SJSA1 (cell line): ENCODE results near the gene ATXN7L3. TPM values are rescaled to one million over a fixed set of nuclear protein-coding genes. Genes with fewer than 3 reads are reported as not detected.

Experiments
- DNase-seq, 2 experiments: peaks; one replicate each; pipeline ENCODE4 v3.0.0-alpha.2; 2015 to 2020; ENCODE audit warnings: low spot score in 2 of 2, low read depth in 1 of 2
- H3K27ac ChIP-seq: fragments of 250-450 bp; sonication (Bioruptor Pico); 2 replicates; pipeline ENCODE4 v1.5.1; 2020; ENCODE audit warnings: mild to moderate bottlenecking, moderate library complexity
- H3K27me3 ChIP-seq: fragments of 250-450 bp; sonication (Bioruptor Pico); replicated peaks from 2 replicates; pipeline ENCODE4 v1.5.1; 2020; ENCODE audit warnings: mild to moderate bottlenecking, moderate library complexity
- H3K36me3 ChIP-seq: fragments of 250-450 bp; sonication (Bioruptor Pico); 2 replicates; pipeline ENCODE4 v1.5.1; 2020; ENCODE audit warnings: mild to moderate bottlenecking
- H3K4me1 ChIP-seq: fragments of 250-450 bp; sonication (Bioruptor Pico); replicated peaks from 2 replicates; pipeline ENCODE4 v1.6.1; 2021; ENCODE audit warnings: mild to moderate bottlenecking
- H3K4me3 ChIP-seq: fragments of 250-450 bp; sonication (Bioruptor Pico); 2 replicates; pipeline ENCODE4 v1.5.1; 2020; ENCODE audit warnings: mild to moderate bottlenecking
- H3K9me3 ChIP-seq: fragments of 250-450 bp; sonication (Bioruptor Pico); replicated peaks from 2 replicates; pipeline ENCODE4 v1.5.1; 2020; ENCODE audit warnings: mild to moderate bottlenecking
- total RNA-seq: library from RNA; depleted of rRNA; stranded (reverse); fragments of >200 nt; shearing (Covaris generic); gene quantifications from 2 replicates; pipeline ENCODE4 v1.2.3, GENCODE V29; 2014

The ATXN7L3 gene
- total RNA-seq, 1 experiment from 2014 or later: 62.6 TPM

- Histone ChIP-seq H3K36me3 (peaks cover 67% of the 10 kb centered on the region), H3K4me3 (peak within 1 kb of the TSS; percentile 62)
- DNase-seq: peak; percentile 100
These were observed 13.2 kb downstream of the ATXN7L3 start, which contains the start of gene TMUB2 for GRCh38 chr17:44186307-44187130. TSS of gene TMUB2 (plus strand) at chr17:44186972. CDS start at chr17:44187709, 737 bp downstream.

GRCh38 chr17:44184212-44184810 lies 15.4 kb downstream of the ATXN7L3 start:
- H3K36me3 ChIP-seq: peaks cover 52% of the 10 kb centered on the region

More at GRCh38 chr17:44186307-44187130, 13.2 kb downstream of the ATXN7L3 start, which contains the start of gene TMUB2:
- Histone ChIP-seq H3K9me3 (no peaks in the 10 kb centered on the region), H3K27ac (peak within 1 kb of the TSS; percentile 92), H3K27me3 (no peaks in the 10 kb centered on the region), H3K4me1 (peaks cover 17% of the 10 kb centered on the region)

DNA sequence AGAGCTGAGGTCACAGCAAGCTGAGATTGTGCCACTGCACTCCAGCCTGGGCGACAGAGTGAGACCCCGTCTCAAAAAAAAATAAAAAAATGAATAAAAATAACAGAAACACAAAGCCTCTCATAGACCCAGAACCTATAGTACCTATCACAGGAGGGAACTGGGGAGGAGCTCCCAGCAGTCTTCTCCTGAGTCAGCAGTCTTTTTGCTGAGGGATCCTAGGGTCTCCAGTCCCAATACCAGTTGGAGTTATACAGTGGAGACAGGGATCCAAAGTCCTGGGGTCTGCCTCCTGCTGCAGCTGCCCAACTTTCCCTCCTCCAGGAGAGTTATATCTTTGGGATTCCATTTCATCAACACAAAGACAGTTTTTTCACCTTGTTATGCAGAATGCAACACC lies 16.7 kb downstream of the ATXN7L3 start:
- no peaks in the 10 kb centered on the region for H3K27me3 ChIP-seq
- no peak for DNase-seq
- no peak overlapping the region for H3K4me3 ChIP-seq
- H3K9me3 ChIP-seq: no peaks in the 10 kb centered on the region
- H3K4me1 ChIP-seq: peaks cover 14% of the 10 kb centered on the region
- H3K36me3 ChIP-seq: peaks cover 54% of the 10 kb centered on the region
- no peak overlapping the region for H3K27ac ChIP-seq

More at GRCh38 chr17:44184212-44184810, 15.4 kb downstream of the ATXN7L3 start:
- Histone ChIP-seq H3K9me3 (no peaks in the 10 kb centered on the region), H3K27ac (no peak overlapping the region), H3K4me1 (peaks cover 17% of the 10 kb centered on the region), H3K27me3 (no peaks in the 10 kb centered on the region), H3K4me3 (no peak overlapping the region)
- no peak for DNase-seq

GRCh38 chr17:44178133-44178532 lies 21.6 kb downstream of the ATXN7L3 start:
- no peak overlapping the region for H3K4me3 ChIP-seq
- peaks cover 67% of the 10 kb centered on the region for H3K36me3 ChIP-seq
- no peaks in the 10 kb centered on the region for H3K9me3 ChIP-seq
- no peak overlapping the region for H3K27ac ChIP-seq
- DNase-seq: no peak
- no peaks in the 10 kb centered on the region for H3K27me3 ChIP-seq
- H3K4me1 ChIP-seq: no peaks in the 10 kb centered on the region

- H3K36me3 ChIP-seq: peaks cover 62% of the 10 kb centered on the region
- no peak overlapping the region for H3K4me3 ChIP-seq
- no peak for DNase-seq
- no peaks in the 10 kb centered on the region for H3K27me3 ChIP-seq
- no peaks in the 10 kb centered on the region for H3K9me3 ChIP-seq
- no peak overlapping the region for H3K27ac ChIP-seq
- no peaks in the 10 kb centered on the region for H3K4me1 ChIP-seq
These were observed 22.0 kb downstream of the ATXN7L3 start for GRCh38 chr17:44177640-44178039.

DNA sequence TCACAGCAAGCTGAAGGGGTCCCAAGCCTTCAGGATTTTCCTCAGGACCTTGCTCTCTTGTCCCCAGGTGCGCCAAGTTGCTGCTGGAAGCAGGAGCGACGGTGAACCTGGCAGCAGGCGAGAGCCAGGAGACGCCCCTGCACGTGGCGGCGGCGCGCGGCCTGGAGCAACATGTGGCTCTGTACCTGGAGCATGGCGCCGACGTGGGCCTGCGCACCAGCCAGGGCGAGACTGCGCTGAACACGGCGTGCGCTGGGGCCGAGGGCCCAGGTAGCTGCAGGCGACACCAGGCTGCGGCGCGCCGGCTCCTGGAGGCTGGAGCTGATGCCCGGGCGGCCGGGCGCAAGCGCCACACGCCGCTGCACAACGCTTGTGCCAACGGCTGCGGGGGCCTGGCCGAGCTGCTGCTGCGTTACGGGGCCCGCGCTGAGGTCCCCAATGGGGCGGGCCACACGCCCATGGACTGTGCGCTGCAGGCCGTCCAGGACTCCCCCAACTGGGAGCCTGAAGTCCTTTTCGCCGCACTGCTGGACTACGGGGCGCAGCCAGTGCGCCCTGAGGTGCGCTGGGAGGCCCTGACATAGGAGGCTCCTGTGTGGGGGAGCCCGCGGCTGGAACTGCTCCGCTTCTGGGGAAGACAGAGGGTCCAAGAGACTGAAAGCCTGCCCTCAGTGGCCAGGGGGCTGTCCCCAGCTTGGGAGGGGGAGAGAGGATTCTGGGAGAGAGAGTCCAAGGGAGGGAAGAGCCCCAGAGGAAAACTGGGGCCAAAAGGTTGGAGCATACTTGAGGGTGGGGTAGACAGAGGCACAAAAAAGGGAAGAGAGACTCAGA lies 22.8 kb downstream of the ATXN7L3 start:
- Histone ChIP-seq H3K9me3 (no peaks in the 10 kb centered on the region), H3K27ac (no peak overlapping the region), H3K36me3 (peaks cover 55% of the 10 kb centered on the region), H3K27me3 (no peaks in the 10 kb centered on the region), H3K4me3 (no peak overlapping the region), H3K4me1 (no peaks in the 10 kb centered on the region)
- no peak for DNase-seq

GRCh38 chr17:44176257-44176656 lies 23.4 kb downstream of the ATXN7L3 start:
- no peak overlapping the region for H3K4me3 ChIP-seq
- no peaks in the 10 kb centered on the region for H3K9me3 ChIP-seq
- H3K27me3 ChIP-seq: no peaks in the 10 kb centered on the region
- no peak overlapping the region for H3K27ac ChIP-seq
- H3K4me1 ChIP-seq: no peaks in the 10 kb centered on the region
- H3K36me3 ChIP-seq: peaks cover 50% of the 10 kb centered on the region
- DNase-seq: no peak

- H3K27me3 ChIP-seq: no peaks in the 10 kb centered on the region
- H3K4me3 ChIP-seq: no peak overlapping the region
- H3K4me1 ChIP-seq: peaks cover 9% of the 10 kb centered on the region
- H3K27ac ChIP-seq: no peak overlapping the region
- H3K36me3 ChIP-seq: peaks cover 49% of the 10 kb centered on the region
- H3K9me3 ChIP-seq: no peaks in the 10 kb centered on the region; the same call in 1 of the 2 replicates
- no peak for DNase-seq
These were observed 25.3 kb downstream of the ATXN7L3 start for GRCh38 chr17:44174427-44174826.

GRCh38 chr17:44171931-44172455 lies 27.7 kb downstream of the ATXN7L3 start:
- H3K4me1 ChIP-seq: peaks cover 17% of the 10 kb centered on the region
- no peaks in the 10 kb centered on the region for H3K27me3 ChIP-seq
- DNase-seq: no peak
- no peak overlapping the region for H3K4me3 ChIP-seq
- peaks cover 25% of the 10 kb centered on the region for H3K36me3 ChIP-seq
- H3K27ac ChIP-seq: no peak overlapping the region
- H3K9me3 ChIP-seq: no peaks in the 10 kb centered on the region; the same call in 1 of the 2 replicates

DNA sequence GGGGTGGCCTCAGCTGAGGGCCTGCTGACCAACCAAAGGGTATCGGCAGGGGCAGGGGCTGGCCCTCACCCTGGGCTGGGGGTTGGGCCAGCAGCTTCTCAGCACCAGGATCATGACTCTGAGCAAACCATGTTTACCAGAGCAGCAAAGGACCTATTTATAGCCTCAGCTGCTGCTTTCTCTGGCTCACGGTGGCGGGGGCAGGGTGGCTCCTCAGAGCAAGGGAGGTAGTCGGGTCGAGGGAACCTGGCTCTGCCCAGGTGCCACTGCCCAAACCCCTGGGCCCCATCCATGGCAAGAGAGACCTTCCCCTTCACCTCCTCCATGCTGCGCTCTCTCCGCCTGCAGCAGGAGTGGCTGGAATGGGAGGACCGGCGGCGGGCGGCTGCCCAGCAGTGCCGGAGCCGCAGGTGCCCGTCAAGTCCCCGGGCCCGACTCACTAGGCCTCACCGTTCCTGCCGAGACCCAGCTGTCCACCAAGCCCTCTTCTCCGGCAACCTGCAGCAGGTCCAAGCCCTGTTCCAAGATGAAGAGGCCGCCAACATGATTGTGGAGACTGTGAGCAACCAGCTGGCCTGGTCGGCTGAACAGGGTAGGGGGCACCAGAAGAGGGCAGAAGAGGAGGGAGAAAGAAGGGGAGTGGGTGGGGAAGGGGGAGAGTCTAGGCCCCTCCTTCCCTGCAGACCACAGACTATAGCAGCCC lies 29.0 kb downstream of the ATXN7L3 start, which contains the start of gene ASB16:
TSS of gene ASB16 (plus strand) at position 206 of the 703 bp plus-strand sequence. CDS start at position 292, 86 bp downstream.
- H3K4me3 ChIP-seq: no peak within 1 kb of the TSS
- no peak within 1 kb of the TSS for H3K27ac ChIP-seq
- H3K9me3 ChIP-seq: no peaks in the 10 kb centered on the region; the same call in 1 of the 2 replicates
- peaks cover 17% of the 10 kb centered on the region for H3K4me1 ChIP-seq
- H3K36me3 ChIP-seq: peaks cover 12% of the 10 kb centered on the region
- DNase-seq: no peak
- H3K27me3 ChIP-seq: no peaks in the 10 kb centered on the region

- H3K4me3 ChIP-seq: no peak overlapping the region
- H3K9me3 ChIP-seq: no peaks in the 10 kb centered on the region; the same call in 1 of the 2 replicates
- DNase-seq: no peak
- H3K27me3 ChIP-seq: no peaks in the 10 kb centered on the region
- H3K4me1 ChIP-seq: peaks cover 17% of the 10 kb centered on the region
- H3K27ac ChIP-seq: no peak overlapping the region
- peaks cover 8% of the 10 kb centered on the region; the same call in 1 of the 2 replicates for H3K36me3 ChIP-seq
These were observed 29.6 kb downstream of the ATXN7L3 start for GRCh38 chr17:44170135-44170498.

DNA sequence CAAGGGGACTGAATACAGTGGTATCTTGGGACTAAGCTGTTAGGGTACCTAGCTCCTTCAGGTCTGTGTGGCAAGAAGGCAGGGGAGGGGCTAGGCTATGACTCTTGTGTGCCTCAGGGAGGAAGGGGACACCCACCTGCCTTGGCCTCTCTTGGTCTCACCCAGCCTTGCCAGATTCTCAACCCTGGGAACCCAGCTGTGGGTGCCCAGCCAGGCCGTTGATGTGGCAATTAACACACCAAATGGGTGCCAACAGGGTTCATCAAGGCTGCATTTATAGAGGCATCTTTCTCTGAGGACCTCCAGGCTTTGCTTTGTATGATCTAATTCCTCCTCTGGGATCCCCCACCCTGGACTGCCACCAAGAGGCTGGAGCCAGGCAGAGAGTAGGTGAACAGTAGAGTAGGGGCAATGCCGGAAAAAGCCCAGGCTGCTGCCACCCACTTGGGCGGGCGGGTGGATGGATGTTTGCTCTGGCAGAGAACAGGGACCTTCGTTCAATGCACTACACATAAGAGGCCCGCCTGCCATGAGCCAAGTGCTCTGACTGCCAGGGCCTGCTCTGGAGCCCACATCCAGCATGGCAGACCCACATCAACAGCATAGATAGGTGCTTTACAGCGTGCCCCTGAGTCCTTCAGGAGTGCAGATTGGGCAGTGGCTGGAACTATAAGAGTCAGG lies 32.4 kb downstream of the ATXN7L3 start:
- H3K27ac ChIP-seq: no peak overlapping the region
- H3K4me3 ChIP-seq: no peak overlapping the region
- no peaks in the 10 kb centered on the region; the same call in 1 of the 2 replicates for H3K9me3 ChIP-seq
- no peak for DNase-seq
- H3K27me3 ChIP-seq: no peaks in the 10 kb centered on the region
- peaks cover 6% of the 10 kb centered on the region; the same call in 1 of the 2 replicates for H3K36me3 ChIP-seq
- H3K4me1 ChIP-seq: peaks cover 17% of the 10 kb centered on the region
